ENCODE results near the gene CCL5. TPM values are rescaled to one million over a fixed set of nuclear protein-coding genes. Genes with fewer than 3 reads are reported as not detected.

Gene CCL5
- total RNA-seq, 6 donors from 2014 or later: 11.5 to 17.6 (median 15.3) TPM

GRCh38 chr17:35918665-35919064 is 38.5 kb upstream of the CCL5 start:
- TF ChIP-seq EP300 (IDR thresholded peaks at IDR 0.05): no peak
- no peak for TF ChIP-seq CTCF (IDR thresholded peaks at IDR 0.05)
- TF ChIP-seq POLR2A (IDR thresholded peaks at IDR 0.05): no peak
- TF ChIP-seq POLR2AphosphoS5 (IDR thresholded peaks at IDR 0.05): no peak
- H3K4me3 ChIP-seq: no peak overlapping the region

DNA sequence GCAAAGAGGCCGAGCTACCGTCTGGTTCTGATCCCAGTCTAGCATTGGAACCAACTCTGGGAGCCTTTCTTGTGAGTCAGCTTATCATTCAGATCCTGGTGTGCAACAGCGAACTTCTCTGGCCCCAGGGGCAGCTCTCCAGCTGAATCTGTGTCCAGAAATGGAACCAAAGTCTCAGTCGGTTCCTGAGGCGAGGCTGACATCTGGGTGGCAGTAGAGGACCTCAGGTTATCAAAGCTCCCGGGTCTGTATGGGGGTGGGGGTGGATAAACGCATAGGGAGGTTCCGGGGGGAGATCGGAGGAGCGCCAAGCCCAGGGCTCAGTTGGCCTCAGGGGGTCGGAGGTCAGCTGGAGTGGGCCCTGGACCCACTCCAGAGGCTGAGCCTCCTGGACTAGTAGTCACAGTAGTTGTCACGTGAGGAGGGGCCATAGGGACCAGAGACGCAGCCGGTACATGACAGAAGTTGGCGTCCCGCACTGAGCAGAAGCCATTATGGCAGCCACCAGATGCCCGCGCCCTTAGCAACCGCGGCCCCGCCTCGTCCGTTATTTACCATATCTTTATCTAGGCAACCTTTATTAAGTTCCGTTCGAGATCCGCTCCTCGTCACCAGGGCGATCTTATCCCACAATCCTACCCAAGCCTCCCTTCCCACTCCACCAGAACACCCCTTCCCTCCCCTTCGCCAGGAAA is 37.5 kb upstream of the CCL5 start:
- TF ChIP-seq POLR2AphosphoS5 (IDR thresholded peaks at IDR 0.05): no peak
- TF ChIP-seq POLR2A (IDR thresholded peaks at IDR 0.05): no peak
- no peak for TF ChIP-seq CTCF (IDR thresholded peaks at IDR 0.05)
- TF ChIP-seq EP300 (IDR thresholded peaks at IDR 0.05): no peak
- no peak for ATAC-seq (ENCODE audit: low FRiP score in 2 of 2)
- 95 to 96% methylated on average over 21 to 28 of the region's 29 CpGs for WGBS, 2 donors
- Histone ChIP-seq H3K4me1 (no peaks in the 10 kb centered on the region), H3K27me3 (no peaks in the 10 kb centered on the region), H3K36me3 (no peaks in the 10 kb centered on the region), H3K27ac (no peak overlapping the region), H3K9me3 (no peaks in the 10 kb centered on the region), H3K4me3 (no peak overlapping the region)
- DNase-seq: peak in 1 of 2 donors; percentile 57

More at GRCh38 chr17:35918665-35919064, 38.5 kb upstream of the CCL5 start:
- no peaks in the 10 kb centered on the region for H3K27me3 ChIP-seq
- H3K27ac ChIP-seq: no peak overlapping the region
- DNase-seq (no peak), ATAC-seq (ENCODE audit: low FRiP score in 2 of 2) (no peak)
- no peaks in the 10 kb centered on the region for H3K36me3 ChIP-seq
- 55 to 64% methylated on average over 3 of the region's 3 CpGs for whole genome bisulfite sequencing, 2 donors
- H3K4me1 ChIP-seq: no peaks in the 10 kb centered on the region
- no peaks in the 10 kb centered on the region for H3K9me3 ChIP-seq

DNA sequence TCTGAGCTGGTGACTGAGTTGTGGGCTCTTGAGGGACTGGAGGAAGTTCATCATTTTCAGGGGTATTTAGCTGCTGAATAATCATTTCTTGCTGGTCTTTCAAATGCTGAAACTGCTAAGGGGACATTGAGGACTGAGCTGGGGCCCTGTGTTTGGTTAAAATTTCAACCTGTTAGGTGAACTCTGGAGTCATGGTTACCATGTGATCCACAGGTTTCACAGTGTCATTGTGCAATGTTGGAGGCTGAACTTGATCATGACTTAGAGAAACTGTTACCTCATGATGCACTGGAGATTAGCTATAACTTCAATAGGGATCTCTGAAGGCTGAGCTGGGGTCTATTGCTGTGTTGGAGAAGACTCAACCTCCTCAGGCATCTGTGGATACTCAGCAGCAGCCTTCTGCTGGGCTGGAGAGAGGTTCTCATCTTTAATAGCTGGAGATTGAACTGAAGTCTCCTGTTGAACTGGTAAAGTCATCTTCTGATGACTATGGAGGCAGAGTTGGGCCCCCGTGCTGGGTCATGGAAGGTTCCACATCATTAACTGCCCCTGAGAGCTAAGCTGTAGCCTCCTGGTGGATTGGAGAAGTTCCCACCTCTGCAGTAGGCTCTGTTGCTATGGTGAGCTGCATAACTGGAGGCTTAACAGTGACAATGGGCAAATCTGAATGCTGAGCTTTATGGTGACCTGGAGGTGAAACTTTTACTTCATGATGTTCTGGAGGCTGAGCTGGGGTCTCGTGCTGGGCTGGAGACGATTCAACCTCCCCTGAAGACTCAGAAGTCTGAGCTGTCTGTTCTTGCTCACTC is 35.2 kb upstream of the CCL5 start:
- DNase-seq (no peak), ATAC-seq (ENCODE audit: low FRiP score in 2 of 2) (no peak)
- H3K36me3 ChIP-seq: no peaks in the 10 kb centered on the region
- H3K27me3 ChIP-seq: no peaks in the 10 kb centered on the region
- 80% methylated on average over 3 of the region's 3 CpGs; no CpG with 5 or more reads in 1 of the 2 donors for WGBS, 2 donors
- no peaks in the 10 kb centered on the region for H3K9me3 ChIP-seq
- no peaks in the 10 kb centered on the region for H3K4me1 ChIP-seq
- TF ChIP-seq POLR2A (IDR thresholded peaks at IDR 0.05) (no peak), CTCF (IDR thresholded peaks at IDR 0.05) (no peak), EP300 (IDR thresholded peaks at IDR 0.05) (no peak), POLR2AphosphoS5 (IDR thresholded peaks at IDR 0.05) (no peak)
- H3K27ac ChIP-seq: no peak overlapping the region
- no peak overlapping the region for H3K4me3 ChIP-seq

- no peaks in the 10 kb centered on the region for H3K4me1 ChIP-seq
- H3K27me3 ChIP-seq: no peaks in the 10 kb centered on the region
- H3K4me3 ChIP-seq: no peak overlapping the region
- H3K36me3 ChIP-seq: no peaks in the 10 kb centered on the region
- no peak for ATAC-seq (ENCODE audit: low FRiP score in 2 of 2)
- no peak overlapping the region for H3K27ac ChIP-seq
- DNase-seq: no peak
- no peak for TF ChIP-seq CTCF (IDR thresholded peaks at IDR 0.05)
- H3K9me3 ChIP-seq: no peaks in the 10 kb centered on the region
- 100% methylated on average over 1 of the region's 1 CpG for WGBS, 2 donors
Measured at GRCh38 chr17:35914354-35914753, 34.2 kb upstream of the CCL5 start.
